Anterior cingulate cortex (tissue), 58 donors: ENCODE data around the gene SERTAD1.
A peak's percentile ranks its signal among the peaks of the same experiment; 100 is the strongest.
"Not testable (repeated sequence)": the region's sequence is repeated elsewhere in the genome, so short reads cannot be mapped to it uniquely, and the experiment has no call there.

Source experiments
- DNase-seq, 58 donors: peaks; one replicate each; lab custom pipeline; 2025; lab: John Stamatoyannopoulos, UW

SERTAD1 gene

GRCh38 chr19:40425450-40426287 lies at the start of gene SERTAD1:
SERTAD1 (minus strand) TSS chr19:40425992; CDS start chr19:40423546, 2,446 bp downstream.
- DNase-seq = peak; percentile 96 to 100 (median 100)

DNA sequence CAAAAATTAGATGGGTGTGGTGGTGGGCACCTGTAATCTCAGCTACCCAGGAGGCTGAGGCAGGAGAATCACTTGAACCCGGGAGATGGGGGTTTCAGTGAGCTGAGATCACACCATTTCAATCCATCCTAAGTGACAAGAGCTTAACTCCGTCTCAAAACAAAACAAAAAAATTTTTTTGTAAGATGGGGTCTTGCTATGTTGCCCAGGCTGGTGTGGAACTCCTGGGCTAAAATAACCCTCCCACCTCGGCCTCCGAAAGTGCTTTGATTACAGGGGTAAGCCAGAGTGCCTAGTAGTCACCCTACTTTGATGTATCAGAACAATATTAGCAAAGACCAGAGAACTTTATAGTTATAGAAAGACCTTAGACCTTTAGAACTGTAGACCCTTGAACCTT lies 48.9 kb upstream of the SERTAD1 start:
- DNase-seq = no peak

GRCh38 chr19:40472516-40472915 lies 46.7 kb upstream of the SERTAD1 start:
- DNase-seq = no peak

GRCh38 chr19:40471111-40471510 lies 45.3 kb upstream of the SERTAD1 start:
- DNase-seq = no peak

GRCh38 chr19:40469011-40469410 lies 43.2 kb upstream of the SERTAD1 start:
- DNase-seq = no peak

- DNase-seq = peak in 12 of 58 donors; percentile 14 to 71 (median 32)
Measured at GRCh38 chr19:40466985-40467734, 41.4 kb upstream of the SERTAD1 start, which contains the start of gene SPTBN4. SPTBN4 (plus strand) TSS chr19:40467001; CDS start chr19:40472622, 5,621 bp downstream.

- DNase-seq = peak in 46 of 58 donors; percentile 18 to 77 (median 45)
Measured at GRCh38 chr19:40466219-40466984, 40.6 kb upstream of the SERTAD1 start.

DNA sequence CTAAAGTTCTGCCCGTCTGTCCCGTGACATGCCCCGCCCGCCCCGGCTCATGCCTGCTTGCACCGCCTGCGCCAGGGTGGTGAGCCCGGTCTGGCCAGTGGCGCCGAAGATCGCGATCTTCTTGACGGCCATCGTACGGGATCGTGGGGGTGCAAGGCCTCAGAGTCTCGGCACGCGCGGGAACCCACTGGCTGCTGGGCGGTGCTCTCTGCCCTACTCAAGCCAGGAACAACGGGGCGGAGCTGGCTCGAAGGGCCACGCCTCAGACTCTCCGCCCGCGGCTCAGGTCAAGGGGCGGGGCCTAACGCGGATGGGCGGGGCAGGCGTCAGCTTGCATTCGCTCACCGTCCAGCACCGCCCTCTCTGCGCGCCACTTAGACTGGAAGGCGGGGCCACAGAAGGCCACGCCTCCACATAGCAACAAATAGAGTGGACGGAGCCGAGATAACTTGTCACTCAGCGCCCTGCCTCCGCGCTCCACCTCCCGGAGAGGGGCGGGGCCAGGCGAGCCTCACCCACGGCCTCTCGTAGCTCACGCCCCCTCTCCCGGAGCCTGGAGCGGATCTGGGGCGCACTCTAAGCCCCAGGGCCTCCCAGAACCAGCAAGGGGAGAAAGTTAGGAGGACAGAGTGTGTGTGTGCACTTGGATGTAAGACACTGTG lies 39.9 kb upstream of the SERTAD1 start, which contains the start of gene BLVRB:
TSS of gene BLVRB (minus strand) at position 189 of the 662 bp plus-strand sequence. CDS start at position 132, 57 bp downstream.
- peak; percentile 61 to 100 (median 98) for DNase-seq

- peak in 7 of 58 donors; percentile 31 to 71 (median 50) for DNase-seq
Measured at GRCh38 chr19:40465025-40465556, 39.3 kb upstream of the SERTAD1 start.

DNA sequence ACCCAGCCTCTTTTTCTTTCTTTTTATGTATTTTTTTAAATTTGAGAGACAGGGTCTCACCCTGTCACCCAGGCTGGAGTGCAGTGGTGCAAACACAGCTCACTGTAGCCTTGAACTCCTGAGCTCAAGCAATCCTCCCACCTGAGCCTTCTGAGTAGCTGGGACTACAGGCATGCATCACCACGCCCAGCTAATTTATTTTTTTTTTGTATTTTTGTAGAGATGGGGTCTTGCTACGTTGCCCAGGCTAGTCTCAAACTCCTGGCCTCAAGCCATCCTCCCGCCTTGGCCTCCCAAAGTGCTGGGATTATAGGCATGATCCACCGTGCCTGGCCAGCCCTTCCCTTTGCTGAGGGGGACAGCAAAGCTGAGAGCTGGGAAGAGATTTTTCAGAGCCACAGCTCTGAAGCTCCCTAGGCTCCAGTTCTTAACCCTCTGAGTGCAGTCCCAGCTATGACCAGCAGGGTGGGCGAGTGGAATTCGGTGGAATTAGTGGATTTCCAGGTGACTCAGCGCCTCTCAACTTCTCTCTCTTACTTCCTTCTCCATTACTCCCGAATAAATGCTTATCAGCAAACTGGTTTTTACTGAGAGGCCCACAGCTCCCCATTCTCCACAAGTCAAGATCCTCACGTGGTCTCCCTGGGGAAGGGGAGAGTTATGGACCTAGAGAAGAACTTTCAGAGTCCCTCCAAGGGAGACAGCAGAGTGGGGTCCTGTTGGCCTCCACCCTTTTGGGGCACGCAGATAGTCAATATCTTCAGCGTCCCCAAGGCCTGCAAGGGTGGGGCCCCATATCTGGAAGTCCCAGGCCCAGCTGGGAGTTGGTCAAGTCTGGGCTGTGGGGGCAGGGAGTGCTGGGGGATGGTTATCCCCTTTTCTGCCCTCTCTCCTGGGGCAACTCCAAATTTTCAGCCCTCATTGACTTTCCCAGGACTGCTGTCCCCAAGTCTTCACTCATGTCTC lies 38.5 kb upstream of the SERTAD1 start:
- peak in 55 of 58 donors; percentile 5 to 81 (median 46) for DNase-seq

- DNase-seq = not testable (repeated sequence)
Measured at GRCh38 chr19:40463587-40464037, 37.8 kb upstream of the SERTAD1 start.

GRCh38 chr19:40461669-40462221 lies 36.0 kb upstream of the SERTAD1 start:
- peak in 4 of 58 donors; percentile 4 to 14 (median 6) for DNase-seq

GRCh38 chr19:40460185-40460584 lies 34.4 kb upstream of the SERTAD1 start:
- DNase-seq = no peak

DNA sequence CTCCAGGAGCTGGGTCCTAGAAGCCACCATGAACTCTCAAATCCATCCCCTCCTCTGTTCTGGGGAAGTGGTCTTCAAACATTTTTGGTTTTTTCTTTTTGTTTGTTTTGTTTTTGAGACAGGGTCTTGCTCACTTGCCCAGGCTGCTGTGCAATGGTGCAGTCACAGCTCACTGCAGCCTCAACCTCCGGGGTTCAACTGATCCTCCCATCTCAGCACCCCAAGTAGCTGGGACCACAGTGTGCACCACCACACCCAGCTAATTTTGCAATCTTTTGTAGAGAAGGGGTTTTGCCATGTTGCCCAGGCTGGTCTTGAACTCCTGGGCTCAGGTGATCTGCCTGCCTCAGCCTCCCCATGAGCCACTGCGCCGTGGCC lies 32.8 kb upstream of the SERTAD1 start:
- no peak for DNase-seq

GRCh38 chr19:40457953-40458596 lies 32.3 kb upstream of the SERTAD1 start:
- no peak for DNase-seq

DNA sequence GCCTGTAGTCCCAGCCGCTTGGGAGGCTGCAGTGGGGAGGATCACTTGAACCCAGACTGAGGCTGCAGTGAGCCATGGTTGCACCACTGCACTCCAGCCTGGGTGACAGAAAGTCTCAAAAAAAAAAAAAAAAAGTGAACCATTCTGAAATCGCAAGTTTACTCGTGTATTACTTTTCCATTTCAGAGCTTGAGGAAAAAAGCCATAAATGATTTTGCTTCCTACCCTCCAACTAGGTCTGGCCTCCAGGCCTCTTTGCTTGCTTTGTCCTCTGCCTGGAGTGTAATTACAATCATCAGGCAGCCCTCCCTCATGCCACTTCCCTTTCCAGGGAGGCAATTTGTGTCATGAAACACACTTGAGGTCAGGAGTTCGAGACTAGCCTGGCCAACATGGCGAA lies 31.3 kb upstream of the SERTAD1 start:
- no peak for DNase-seq

GRCh38 chr19:40453943-40454342 lies 28.2 kb upstream of the SERTAD1 start:
- DNase-seq = not testable (repeated sequence)
